Measurements from ENCODE around the gene PCDH11Y.
"Not testable (repeated sequence)": the region's sequence is repeated elsewhere in the genome, so short reads cannot be mapped to it uniquely, and the experiment has no call there.

Gene PCDH11Y

GRCh38 chrY:5000057-5000456 is at the start of gene PCDH11Y:
TSS of gene PCDH11Y (plus strand) at chrY:5000296. CDS start at chrY:5057100, 56,804 bp downstream.
- not testable (repeated sequence) for DNase-seq (ENCODE audit: low read depth); H3K4me3 ChIP-seq (ENCODE audit: control insufficient read depth, low read depth, low read length)

GRCh38 chrY:4967894-4968293 is 32.2 kb upstream of the PCDH11Y start:
- not testable (repeated sequence) for DNase-seq (ENCODE audit: low read depth); H3K4me3 ChIP-seq (ENCODE audit: control insufficient read depth, low read depth, low read length)

- H3K4me3 ChIP-seq (ENCODE audit: control insufficient read depth, low read depth, low read length); DNase-seq (ENCODE audit: low read depth): not testable (repeated sequence)
Observed at GRCh38 chrY:4991743-4992400, 8.2 kb upstream of the PCDH11Y start.

GRCh38 chrY:4994892-4995291 is 5.2 kb upstream of the PCDH11Y start:
- not testable (repeated sequence) for DNase-seq (ENCODE audit: low read depth); H3K4me3 ChIP-seq (ENCODE audit: control insufficient read depth, low read depth, low read length)

- H3K4me3 ChIP-seq (ENCODE audit: control insufficient read depth, low read depth, low read length); DNase-seq (ENCODE audit: low read depth): not testable (repeated sequence)
Observed at GRCh38 chrY:5002476-5003184, 2.5 kb downstream of the PCDH11Y start.

- H3K4me3 ChIP-seq (ENCODE audit: control insufficient read depth, low read depth, low read length): not testable (repeated sequence)
Observed at GRCh38 chrY:5038972-5039523, 39.0 kb downstream of the PCDH11Y start.

GRCh38 chrY:5083017-5083416 is 82.9 kb downstream of the PCDH11Y start:
- H3K4me3 ChIP-seq (ENCODE audit: control insufficient read depth, low read depth, low read length); DNase-seq (ENCODE audit: low read depth): not testable (repeated sequence)

More at GRCh38 chrY:5038972-5039523, 39.0 kb downstream of the PCDH11Y start:
- DNase-seq (ENCODE audit: low read depth): not testable (repeated sequence)

GRCh38 chrY:5182998-5183397 is 182.9 kb downstream of the PCDH11Y start:
- not testable (repeated sequence) for DNase-seq (ENCODE audit: low read depth)

GRCh38 chrY:5215116-5215515 is 215.0 kb downstream of the PCDH11Y start:
- DNase-seq (ENCODE audit: low read depth); H3K4me3 ChIP-seq (ENCODE audit: control insufficient read depth, low read depth, low read length): not testable (repeated sequence)

More at GRCh38 chrY:5182998-5183397, 182.9 kb downstream of the PCDH11Y start:
- H3K4me3 ChIP-seq (ENCODE audit: control insufficient read depth, low read depth, low read length): not testable (repeated sequence)

- not testable (repeated sequence) for DNase-seq (ENCODE audit: low read depth); H3K4me3 ChIP-seq (ENCODE audit: control insufficient read depth, low read depth, low read length)
Observed at GRCh38 chrY:5324931-5325330, 324.8 kb downstream of the PCDH11Y start.

GRCh38 chrY:5342220-5342619 is 342.1 kb downstream of the PCDH11Y start:
- H3K4me3 ChIP-seq (ENCODE audit: control insufficient read depth, low read depth, low read length); DNase-seq (ENCODE audit: low read depth): not testable (repeated sequence)

- H3K4me3 ChIP-seq (ENCODE audit: control insufficient read depth, low read depth, low read length); DNase-seq (ENCODE audit: low read depth): not testable (repeated sequence)
Observed at GRCh38 chrY:5543705-5544104, 543.6 kb downstream of the PCDH11Y start.

GRCh38 chrY:5638589-5638988 is 638.5 kb downstream of the PCDH11Y start:
- DNase-seq (ENCODE audit: low read depth); H3K4me3 ChIP-seq (ENCODE audit: control insufficient read depth, low read depth, low read length): not testable (repeated sequence)

- not testable (repeated sequence) for DNase-seq (ENCODE audit: low read depth)
Observed at GRCh38 chrY:5679265-5679664, 679.2 kb downstream of the PCDH11Y start.

GRCh38 chrY:5708727-5709126 is 708.6 kb downstream of the PCDH11Y start:
- H3K4me3 ChIP-seq (ENCODE audit: control insufficient read depth, low read depth, low read length); DNase-seq (ENCODE audit: low read depth): not testable (repeated sequence)

More at GRCh38 chrY:5679265-5679664, 679.2 kb downstream of the PCDH11Y start:
- H3K4me3 ChIP-seq (ENCODE audit: control insufficient read depth, low read depth, low read length): not testable (repeated sequence)

- not testable (repeated sequence) for DNase-seq (ENCODE audit: low read depth); H3K4me3 ChIP-seq (ENCODE audit: control insufficient read depth, low read depth, low read length)
Observed at GRCh38 chrY:5709788-5710381, 709.8 kb downstream of the PCDH11Y start.

GRCh38 chrY:5761403-5761802 is 761.3 kb downstream of the PCDH11Y start:
- DNase-seq (ENCODE audit: low read depth); H3K4me3 ChIP-seq (ENCODE audit: control insufficient read depth, low read depth, low read length): not testable (repeated sequence)

GRCh38 chrY:5776485-5776884 is 776.4 kb downstream of the PCDH11Y start:
- not testable (repeated sequence) for DNase-seq (ENCODE audit: low read depth); H3K4me3 ChIP-seq (ENCODE audit: control insufficient read depth, low read depth, low read length)
